ENCODE results near the gene MGAT4C.

- TF ChIP-seq POLR2AphosphoS5 (IDR thresholded peaks at IDR 0.05; ENCODE audit: low read depth, low read length) (no peak), POLR2A (IDR thresholded peaks at IDR 0.05; ENCODE audit: low read depth, low read length) (no peak), TAF1 (IDR thresholded peaks at IDR 0.05; ENCODE audit: borderline replicate concordance, low read depth, low read length) (no peak)
Measured at GRCh38 chr12:86261142-86261541, 5.0 kb upstream of the MGAT4C start.
